Fibroblast of pulmonary artery (primary cell): ENCODE data around the gene MSANTD4.

Source experiments
- DNase-seq: peaks from one replicate; pipeline ENCODE4 v3.0.0-alpha.2; 2010; ENCODE audit warnings: low read depth
- H3K4me3 ChIP-seq: replicated peaks from 2 replicates; pipeline ENCODE4 v1.5.1; 2011; ENCODE audit warnings: low read depth, mild to moderate bottlenecking, control low read depth, low read length, moderate library complexity
- CTCF ChIP-seq: IDR thresholded peaks from 2 replicates; pipeline ENCODE4 v1.5.1; 2011; ENCODE audit warnings: mild to moderate bottlenecking, control low read depth, low read length, inconsistent platforms; ENCODE audit errors: missing control alignments

Gene MSANTD4

GRCh38 chr11:105986554-105986953 is 35.5 kb downstream of the MSANTD4 start:
- no peak for TF ChIP-seq CTCF
- no peak overlapping the region for H3K4me3 ChIP-seq
- DNase-seq: no peak

GRCh38 chr11:105979997-105980703 is 41.9 kb downstream of the MSANTD4 start:
- H3K4me3 ChIP-seq: no peak overlapping the region
- DNase-seq: no peak
- TF ChIP-seq CTCF: no peak

GRCh38 chr11:105975128-105975527 is 46.9 kb downstream of the MSANTD4 start:
- TF ChIP-seq CTCF: no peak
- no peak overlapping the region for H3K4me3 ChIP-seq
- no peak for DNase-seq

- H3K4me3 ChIP-seq: no peak overlapping the region
- TF ChIP-seq CTCF: no peak
- DNase-seq: no peak
Observed at GRCh38 chr11:105969756-105970155, 52.3 kb downstream of the MSANTD4 start.

GRCh38 chr11:105968021-105968697 is 53.9 kb downstream of the MSANTD4 start:
- DNase-seq: peak; percentile 12
- no peak overlapping the region for H3K4me3 ChIP-seq
- TF ChIP-seq CTCF: no peak

GRCh38 chr11:105960252-105961245 is 61.5 kb downstream of the MSANTD4 start:
- no peak for TF ChIP-seq CTCF
- no peak overlapping the region for H3K4me3 ChIP-seq
- DNase-seq: no peak
